HepG2 (cell line): Measurements from ENCODE around the gene HSD17B11. TPM values are rescaled to one million over a fixed set of nuclear protein-coding genes. Genes with fewer than 3 reads are reported as not detected.

Experiments
- CREM ChIP-seq, 2 experiments: sonication (generic) in 1 of 2; formaldehyde crosslinking in 1 of 2; IDR thresholded peaks; 2 replicates each; pipeline versions ENCODE4 v1.4.0 to v1.6.1; 2016 to 2020; ENCODE audit warnings: antibody characterized with exemption in 1 of 2, mild to moderate bottlenecking in 1 of 2, missing genetic modification reagents in 1 of 2
- EHMT2 ChIP-seq: fragments of 200-600 bp; sonication (generic); IDR thresholded peaks from 2 replicates; pipeline ENCODE4 v1.7.0; 2017; ENCODE audit warnings: antibody characterized with exemption, low read depth, low read length, borderline replicate concordance
- EP300 ChIP-seq, 3 experiments: sonication (generic) in 1 of 3; formaldehyde crosslinking in 1 of 3; IDR thresholded peaks; 2 replicates each; pipeline versions ENCODE4 v1.5.1 to v1.6.1; 2011 to 2020; ENCODE audit warnings: low read depth in 2 of 3, low read length in 2 of 3, borderline replicate concordance in 1 of 3, improper control_type of control experiment in 1 of 3, mild to moderate bottlenecking in 1 of 3, missing genetic modification reagents in 1 of 3, moderate library complexity in 1 of 3
- GMEB2 ChIP-seq: IDR thresholded peaks from 2 replicates; pipeline ENCODE4 v1.6.1; 2016; ENCODE audit warnings: missing biosample characterization, missing genetic modification reagents, low read depth
- HNF4A ChIP-seq: sonication (generic); formaldehyde crosslinking; IDR thresholded peaks from 2 replicates; pipeline ENCODE4 v1.4.0; 2020; ENCODE audit warnings: missing genetic modification reagents
- HNRNPH1 ChIP-seq: fragments of 200-400 bp; formaldehyde crosslinking; optimal IDR thresholded peaks from 2 replicates; pipeline ENCODE3; 2017; ENCODE audit warnings: mild to moderate bottlenecking, low read depth, low read length
- HNRNPK ChIP-seq: fragments of 200-400 bp; formaldehyde crosslinking; IDR thresholded peaks from 2 replicates; pipeline ENCODE4 v1.6.1; 2018; ENCODE audit warnings: low read length, low read depth, moderate library complexity, mild to moderate bottlenecking; ENCODE audit not compliant: poor library complexity, severe bottlenecking
- KLF11 ChIP-seq: IDR thresholded peaks from 2 replicates; pipeline ENCODE4 v1.6.1; 2016; ENCODE audit warnings: missing compliant biosample characterization
- NFATC3 ChIP-seq: sonication (generic); formaldehyde crosslinking; IDR thresholded peaks from 2 replicates; pipeline ENCODE4 v1.5.1; 2020; ENCODE audit warnings: mild to moderate bottlenecking, missing genetic modification reagents
- POLR2AphosphoS2 ChIP-seq: IDR thresholded peaks from 2 replicates; pipeline ENCODE4 v1.6.1; 2011; ENCODE audit warnings: low read depth, low read length, improper control_type of control experiment
- PRDM10 ChIP-seq: sonication (generic); formaldehyde crosslinking; IDR thresholded peaks from 2 replicates; pipeline ENCODE4 v1.4.0; 2020; ENCODE audit warnings: low read depth, missing genetic modification reagents
- SMARCC2 ChIP-seq: fragments of 450-650 bp; IDR thresholded peaks from 2 replicates; pipeline ENCODE4 v1.6.1; 2017; ENCODE audit warnings: antibody characterized with exemption, mild to moderate bottlenecking
- ZNF354B ChIP-seq: sonication (generic); formaldehyde crosslinking; IDR thresholded peaks from 2 replicates; pipeline ENCODE4 v1.8.0; 2022; ENCODE audit warnings: mild to moderate bottlenecking, missing genetic modification reagents
- ZNF775 ChIP-seq: sonication (generic); formaldehyde crosslinking; IDR thresholded peaks from 2 replicates; pipeline ENCODE4 v1.4.0; 2020; ENCODE audit warnings: missing genetic modification reagents, mild to moderate bottlenecking, moderate library complexity, borderline replicate concordance
- polyA plus RNA-seq, 8 experiments: library from polyadenylated mRNA; depleted of rRNA in 3 of 8; stranded (reverse) in 7 of 8; unstranded in 1 of 8; fragments of >200 nt; fragmentation: Illumina TruSeq in 4 of 8; extraction: Trizol in 4 of 8; gene quantifications; 2 replicates each; pipeline versions ENCODE4 v1.2.1 to v1.2.3, GENCODE V29; 2011 to 2016; ENCODE audit warnings: low read depth in 4 of 8, missing spikeins in 1 of 8, mixed read lengths in 1 of 8; ENCODE audit not compliant: insufficient read depth in 1 of 8
- total RNA-seq, 5 experiments: library from RNA; depleted of rRNA; stranded (reverse); fragments of >200 nt; fragmentation: Illumina TruSeq; extraction: Trizol; gene quantifications; 2 replicates each; pipeline ENCODE4 v1.2.3, GENCODE V29; 2016; ENCODE audit warnings: low read depth in 1 of 5

Gene HSD17B11
- total and polyA plus RNA-seq, 2 of the 13 experiments (the other 11 are each of a cell fraction or from before 2014, with no cell fraction given): 121 to 158 TPM

GRCh38 chr4:87428979-87429378 is 38.0 kb upstream of the HSD17B11 start (continued):
- TF ChIP-seq PRDM10 (no peak), ZNF354B (CRISPR knock-in tag) (no peak), EHMT2 (no peak), ZNF775 (CRISPR knock-in tag) (no peak), GMEB2 (CRISPR knock-in tag) (no peak), EP300 (IDR thresholded peaks at IDR 0.05; ENCODE audit: low read depth in 2 of 2, low read length in 2 of 2) (no peak), EP300 (CRISPR knock-in tag; IDR thresholded peaks at IDR 0.05; ENCODE audit: borderline replicate concordance) (no peak), POLR2AphosphoS2 (no peak), HNRNPK (no peak), HNF4A (peak; percentile 25; the same call in 1 of the 2 replicates), KLF11 (CRISPR knock-in tag) (no peak), SMARCC2 (no peak), NFATC3 (CRISPR knock-in tag) (no peak), HNRNPH1 (no peak), CREM (IDR thresholded peaks at IDR 0.05) (no peak), CREM (CRISPR knock-in tag; IDR thresholded peaks at IDR 0.05) (no peak)
